CD4-positive, alpha-beta T cell treated with Interleukin-4 for 1 hour (primary cell): ENCODE data around the gene PRKAR1B.

ENCODE experiments used
- DNase-seq, 2 donors: peaks; one replicate each; pipeline ENCODE4 v3.0.0-alpha.2; 2020 to 2022

Gene PRKAR1B

DNA sequence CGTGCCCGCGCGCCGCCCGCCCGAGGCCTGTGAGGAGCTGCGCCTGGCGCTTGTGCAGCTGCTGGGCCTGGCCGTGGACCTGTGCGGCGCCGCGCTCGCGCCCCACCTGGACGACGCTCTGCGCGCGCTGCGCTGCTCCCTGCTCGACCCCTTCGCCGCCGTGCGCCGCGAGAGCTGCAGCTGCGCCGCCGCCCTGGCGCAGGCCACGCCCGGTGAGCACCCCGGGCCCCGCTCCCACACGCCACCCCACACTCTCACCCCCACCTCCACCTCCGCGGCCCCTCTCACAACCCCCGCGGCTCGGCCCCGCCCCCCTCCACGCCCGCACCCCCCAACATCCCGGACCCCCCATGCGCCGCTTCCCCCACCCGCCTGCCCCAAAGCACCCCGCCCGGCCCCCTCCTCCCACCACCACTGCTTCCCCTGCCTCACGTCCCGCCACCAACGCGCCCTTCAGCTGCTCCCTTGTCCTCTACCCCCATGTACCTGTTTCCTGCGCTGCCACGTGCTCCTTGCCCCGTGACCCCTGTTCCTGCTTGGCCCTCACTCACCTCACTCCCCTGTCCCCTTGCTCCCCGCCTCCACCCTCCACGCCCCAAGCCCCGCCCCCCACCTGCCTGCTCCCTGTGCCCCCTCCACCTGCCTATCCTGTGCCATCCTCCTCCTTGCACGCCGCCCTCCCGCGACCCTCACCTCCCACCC lies at the start of gene PRKAR1B:
TSS of gene PRKAR1B (minus strand) at position 178 of the 702 bp plus-strand sequence. CDS start 15,776 bp downstream, outside the sequence.
- DNase-seq: peak in 1 of 2 donors; percentile 7

DNA sequence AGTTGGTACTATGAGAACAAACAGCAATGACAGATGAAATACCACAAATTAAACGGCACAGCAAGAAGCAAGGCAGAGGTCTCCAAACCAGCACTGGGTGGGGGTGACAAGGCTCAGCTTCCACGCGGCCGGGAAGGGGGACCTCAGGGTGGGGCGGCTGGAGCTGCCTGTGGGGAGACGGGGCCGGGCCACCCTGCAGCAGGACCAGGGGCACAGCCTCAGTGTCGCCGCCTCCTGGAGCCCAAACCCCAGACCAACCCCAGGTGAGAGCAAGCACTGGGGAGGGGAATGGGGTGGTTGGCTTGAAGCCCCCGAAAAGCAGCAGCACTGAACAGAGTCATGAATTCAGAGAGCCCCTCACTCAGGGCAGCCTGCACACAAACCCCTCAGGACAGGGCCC lies 49.3 kb upstream of the PRKAR1B start:
- DNase-seq: no peak

DNA sequence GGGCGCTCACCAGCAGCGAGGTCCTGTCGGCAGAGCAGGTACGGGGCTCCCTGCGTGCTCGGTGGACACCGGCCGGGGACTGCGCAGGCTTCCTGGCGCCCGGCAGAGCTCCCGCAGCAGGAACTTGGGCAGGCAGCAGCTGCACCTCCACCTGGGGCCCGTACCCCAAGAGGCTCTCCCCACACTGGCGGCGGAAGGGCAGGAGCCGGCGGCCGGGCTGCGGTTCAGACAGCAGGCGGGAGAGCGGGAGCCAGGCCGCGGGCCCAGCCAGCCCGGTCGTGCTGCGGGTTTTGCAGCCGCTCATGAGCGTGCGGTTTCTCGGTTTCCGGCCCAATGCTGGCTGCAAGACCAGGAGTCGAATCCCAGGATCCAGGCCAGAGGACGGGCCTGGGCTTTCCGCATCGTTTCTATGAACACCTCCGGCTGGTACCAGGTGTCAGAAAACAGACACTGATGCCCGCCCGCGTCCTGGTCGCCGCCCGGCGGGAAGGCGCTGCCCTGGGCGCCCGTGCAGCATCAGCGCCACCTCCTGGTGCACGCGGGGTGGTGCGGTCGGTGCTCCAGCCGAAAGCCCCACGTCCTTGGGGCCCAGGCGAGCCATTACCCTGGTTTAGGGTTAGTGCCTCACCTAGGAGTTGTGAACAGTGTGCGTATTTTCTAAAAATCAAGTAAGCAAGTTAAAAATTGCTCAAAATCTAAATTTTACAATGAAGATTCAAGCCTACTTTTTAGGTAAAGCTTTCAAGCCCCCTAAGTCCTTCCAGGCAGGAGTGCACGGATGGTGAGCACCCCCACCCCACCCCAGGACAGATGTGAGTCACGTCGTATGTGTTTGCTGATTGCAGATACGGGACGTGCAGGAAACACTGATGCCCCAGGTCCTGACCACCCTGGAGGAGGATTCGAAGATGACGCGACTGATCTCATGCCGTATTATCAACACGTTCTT lies 47.4 kb upstream of the PRKAR1B start:
- peak; percentile 52 to 61 for DNase-seq

DNA sequence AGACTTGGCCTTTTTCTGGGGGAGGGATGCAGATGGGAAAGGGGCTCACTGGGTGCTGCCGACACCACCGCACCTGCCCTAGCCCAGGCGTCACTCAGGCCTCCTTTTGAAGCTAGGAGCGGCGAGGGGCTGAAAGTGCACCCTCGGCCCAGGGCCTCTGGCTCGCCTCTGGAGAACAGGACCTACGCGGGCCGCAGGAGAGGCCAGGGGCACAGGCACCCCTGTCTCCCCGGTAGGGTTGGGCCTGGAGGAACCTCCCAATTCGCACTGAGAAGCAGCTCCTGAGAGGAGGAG lies 46.5 kb upstream of the PRKAR1B start:
- DNase-seq: no peak

DNA sequence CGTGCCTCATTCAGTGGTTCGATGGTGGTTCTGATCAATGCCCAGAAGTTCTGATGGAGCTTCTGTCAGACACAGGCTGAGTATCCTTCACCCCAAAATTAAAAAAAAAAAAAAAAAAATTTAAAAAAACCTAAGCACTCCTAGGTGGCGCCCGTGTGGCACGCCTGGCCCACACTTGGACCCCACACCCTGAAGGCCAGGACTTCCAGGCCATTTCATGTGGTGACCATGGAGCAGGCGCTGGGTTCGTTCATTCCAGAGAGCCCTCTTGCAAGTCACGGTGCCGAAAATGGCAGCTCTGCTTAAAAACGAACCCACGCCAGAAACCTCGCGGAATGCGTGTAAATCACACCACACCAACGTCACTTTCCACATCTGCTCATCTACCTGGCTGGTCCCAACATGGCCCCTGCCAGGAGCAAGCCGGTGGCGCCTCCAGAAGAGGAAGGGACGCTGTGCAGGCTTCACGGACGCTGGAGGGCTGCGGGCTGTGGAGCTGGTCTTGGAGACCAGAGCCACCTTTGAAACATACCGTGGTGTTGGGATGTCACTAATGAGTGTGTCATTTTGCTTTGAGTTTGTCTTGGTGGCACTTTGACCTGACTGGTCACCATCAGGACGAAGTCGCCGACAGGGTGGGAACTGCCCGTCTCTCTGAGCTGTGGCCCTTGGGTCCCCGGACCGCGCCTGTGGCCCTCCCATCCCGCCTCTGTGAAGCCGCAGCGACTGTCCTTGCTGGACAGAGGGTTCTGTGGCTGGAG lies 46.0 kb upstream of the PRKAR1B start:
- no peak for DNase-seq

DNA sequence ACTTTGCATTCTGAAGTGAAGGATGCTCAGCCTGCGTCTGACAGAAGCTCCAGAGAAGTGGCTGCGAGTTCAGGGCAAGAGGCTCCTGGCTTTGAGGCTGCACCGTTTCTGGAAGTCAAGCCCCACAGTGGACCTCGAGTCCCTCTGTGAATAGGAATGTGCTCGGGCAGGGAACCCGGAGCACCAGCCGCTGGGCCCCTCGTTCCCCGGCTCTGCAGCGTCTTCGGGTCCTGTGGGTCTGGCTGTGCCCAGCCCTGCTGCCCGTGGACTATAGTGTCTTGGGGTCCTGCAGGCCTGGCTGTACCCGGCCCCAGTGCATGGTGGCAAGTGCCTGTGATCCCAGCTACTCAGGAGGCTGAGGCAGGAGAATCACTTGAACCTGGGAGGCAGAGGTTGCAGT lies 45.3 kb upstream of the PRKAR1B start:
- DNase-seq: no peak

DNA sequence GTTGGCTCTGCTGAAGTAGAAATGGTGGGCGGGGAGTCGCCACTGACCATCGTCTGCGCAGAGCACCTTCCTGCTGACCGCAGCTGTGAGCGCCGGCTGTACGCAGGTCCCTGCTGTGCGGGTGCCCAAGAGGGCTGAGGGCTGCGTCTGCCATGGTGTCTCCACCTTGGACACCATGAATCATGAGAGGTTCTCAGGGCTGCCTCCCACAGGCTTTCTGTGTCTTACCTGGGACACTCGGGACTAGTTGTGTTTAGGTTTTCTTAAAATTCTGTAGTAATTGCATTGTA lies 44.9 kb upstream of the PRKAR1B start:
- DNase-seq: no peak

DNA sequence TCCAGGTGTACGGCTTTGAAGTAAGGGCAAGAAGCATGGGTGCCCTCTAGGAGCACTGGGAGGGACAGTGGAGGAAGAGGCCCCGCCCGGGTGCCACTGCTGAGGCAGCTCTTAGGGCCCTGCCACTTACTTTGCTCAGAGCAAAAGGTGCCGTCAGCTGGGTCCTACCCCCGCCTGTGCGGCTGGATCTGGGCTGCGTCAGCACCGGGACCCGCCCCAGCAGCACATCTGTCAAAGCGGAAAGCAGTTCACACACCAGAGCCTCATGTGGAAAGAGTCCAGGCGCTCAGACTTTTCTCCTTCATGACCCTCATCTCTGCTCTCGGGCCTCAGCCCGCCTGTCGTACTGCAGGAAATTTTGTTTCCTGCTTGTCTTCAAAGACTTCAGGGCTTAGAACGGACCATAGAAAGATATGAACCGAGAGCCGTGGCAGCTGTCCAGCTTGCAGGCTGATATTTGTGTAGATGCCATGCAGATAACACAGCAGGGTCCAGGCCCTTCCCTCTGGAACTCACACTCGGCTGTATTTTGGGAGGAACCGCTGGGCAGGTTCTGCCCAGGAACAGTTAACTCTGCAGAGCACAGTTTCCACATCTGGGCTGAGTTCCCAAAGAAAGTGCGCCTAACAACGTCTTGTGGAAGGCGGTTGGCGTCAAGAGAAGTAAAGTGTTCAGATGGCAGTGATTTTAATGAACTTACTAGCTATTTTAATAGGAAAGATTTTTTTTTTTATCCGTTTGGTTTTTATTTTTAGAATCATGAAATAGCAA lies 44.3 kb upstream of the PRKAR1B start:
- DNase-seq: no peak

DNA sequence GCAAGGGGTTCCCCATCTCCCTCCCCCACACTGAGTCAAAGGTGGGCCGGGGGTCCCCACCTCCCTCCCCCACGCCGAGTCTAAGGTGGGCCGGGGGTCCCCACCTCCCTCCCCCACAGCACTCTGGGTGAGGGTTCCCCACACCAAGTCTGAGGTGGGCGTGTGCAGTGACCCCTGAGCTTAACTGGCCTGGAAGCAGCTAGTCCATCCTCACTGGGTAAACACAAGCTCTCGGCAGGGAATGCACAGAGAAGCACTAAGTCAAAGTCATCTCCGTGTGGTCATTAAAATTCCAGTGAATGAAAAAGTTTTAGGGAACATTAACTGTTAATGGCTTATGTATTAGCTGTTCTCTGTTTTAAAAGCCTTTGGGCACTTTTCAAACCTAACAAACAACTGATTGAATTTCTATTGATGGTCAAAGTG lies 43.7 kb upstream of the PRKAR1B start:
- no peak for DNase-seq

DNA sequence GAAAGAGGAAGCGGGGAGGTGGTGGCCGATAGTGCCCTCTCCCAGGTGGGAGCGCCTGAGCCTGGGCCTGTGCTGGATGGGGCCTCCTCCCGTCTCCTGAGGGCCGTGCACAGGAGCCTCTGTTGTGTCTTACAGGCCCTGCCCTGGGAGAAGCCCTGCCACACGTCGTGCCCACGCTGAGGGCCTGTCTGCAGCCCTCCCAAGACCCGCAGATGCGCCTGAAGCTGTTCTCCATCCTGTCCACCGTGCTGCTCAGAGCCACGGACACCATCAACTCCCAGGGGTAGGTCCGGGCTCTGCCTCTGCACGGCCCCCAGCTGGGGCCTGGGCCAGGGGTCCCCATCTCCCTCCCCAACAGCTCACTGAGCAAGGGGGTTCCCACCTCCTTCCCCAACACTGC lies 43.3 kb upstream of the PRKAR1B start:
- no peak for DNase-seq

DNA sequence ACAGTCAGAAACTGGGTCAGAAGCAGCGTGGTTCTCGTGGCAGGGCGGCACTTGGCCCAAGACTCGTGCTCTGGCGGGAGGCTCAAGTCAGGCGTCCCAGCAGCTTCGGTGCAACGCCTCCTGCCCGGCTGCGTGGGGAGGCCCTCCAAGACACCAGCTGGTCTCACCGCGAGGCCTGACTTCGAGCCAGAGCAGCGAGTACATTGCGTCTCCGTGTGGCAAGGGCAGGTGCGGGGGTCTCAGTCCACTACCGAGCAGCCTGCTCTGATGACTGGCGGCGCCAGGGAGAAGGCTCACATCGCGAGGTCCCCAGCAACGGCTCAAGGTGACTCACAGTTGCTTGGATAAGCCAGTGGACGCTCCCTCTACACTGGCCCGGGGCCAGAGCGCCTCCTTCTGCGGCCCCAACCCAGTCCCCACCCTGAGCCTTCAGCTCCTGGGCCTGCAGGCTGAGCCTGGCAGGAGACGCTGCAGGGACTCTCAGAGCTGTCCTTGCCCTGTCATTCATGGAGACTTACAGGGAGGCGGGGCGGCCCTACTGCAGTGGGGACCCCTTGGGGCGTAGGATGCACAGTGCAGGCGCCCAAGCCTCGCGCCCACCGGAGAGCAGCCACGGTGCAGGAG lies 41.9 kb upstream of the PRKAR1B start:
- no peak for DNase-seq

DNA sequence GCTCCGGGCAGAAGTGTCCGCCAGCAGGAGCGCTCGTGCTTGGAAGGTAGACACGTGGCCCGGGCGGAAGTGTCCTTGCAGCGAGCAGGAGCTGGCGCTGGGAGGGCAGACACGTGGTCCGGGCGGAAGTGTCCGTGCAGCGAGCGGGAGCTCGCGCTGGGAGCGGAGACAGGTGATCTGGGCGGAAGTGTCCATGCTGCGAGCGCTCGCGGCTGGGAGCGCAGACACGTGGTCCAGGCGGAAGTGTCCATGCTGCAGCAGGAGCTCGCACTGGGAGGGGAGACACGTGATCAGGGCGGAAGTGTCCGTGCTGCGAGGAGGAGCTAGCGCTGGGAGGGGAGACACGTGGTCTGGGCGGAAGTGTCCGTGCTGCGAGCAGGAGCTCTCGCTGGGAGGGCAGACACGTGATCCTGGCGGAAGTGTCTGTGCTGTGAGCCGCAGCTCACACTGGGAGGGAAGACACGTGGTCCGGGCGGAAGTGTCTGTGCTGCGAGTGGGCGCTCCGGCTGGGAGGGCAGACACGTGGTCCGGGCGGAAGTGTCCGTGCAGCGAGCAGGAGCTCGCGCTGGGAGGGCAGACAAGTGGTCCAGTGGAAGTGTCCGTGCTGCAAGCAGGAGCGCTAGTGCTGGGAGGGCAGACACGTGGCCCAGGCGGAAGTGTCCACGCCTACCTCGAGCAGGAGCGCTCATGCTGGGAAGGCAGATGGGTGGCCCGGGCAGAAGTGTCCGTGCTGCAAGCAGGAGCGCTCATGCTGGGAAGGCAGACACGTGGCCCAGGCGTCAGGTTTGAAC lies 41.1 kb upstream of the PRKAR1B start:
- DNase-seq: no peak

DNA sequence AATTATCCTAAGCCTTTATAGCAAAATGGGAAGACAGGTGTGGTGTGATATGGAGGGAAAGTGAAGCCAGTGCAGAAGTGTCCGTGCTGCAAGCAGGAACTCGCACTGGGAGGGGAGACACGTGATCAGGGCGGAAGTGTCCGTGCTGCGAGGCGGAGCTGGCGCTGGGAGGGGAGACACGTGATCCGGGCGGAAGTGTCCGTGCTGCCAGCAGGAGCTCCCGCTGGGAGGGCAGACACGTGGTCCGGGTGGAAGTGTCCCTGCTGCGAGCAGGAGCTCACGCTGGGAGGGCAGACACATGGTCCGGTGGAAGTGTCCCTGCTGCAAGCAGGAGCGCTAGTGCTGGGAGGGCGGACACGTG lies 40.5 kb upstream of the PRKAR1B start:
- DNase-seq: no peak

DNA sequence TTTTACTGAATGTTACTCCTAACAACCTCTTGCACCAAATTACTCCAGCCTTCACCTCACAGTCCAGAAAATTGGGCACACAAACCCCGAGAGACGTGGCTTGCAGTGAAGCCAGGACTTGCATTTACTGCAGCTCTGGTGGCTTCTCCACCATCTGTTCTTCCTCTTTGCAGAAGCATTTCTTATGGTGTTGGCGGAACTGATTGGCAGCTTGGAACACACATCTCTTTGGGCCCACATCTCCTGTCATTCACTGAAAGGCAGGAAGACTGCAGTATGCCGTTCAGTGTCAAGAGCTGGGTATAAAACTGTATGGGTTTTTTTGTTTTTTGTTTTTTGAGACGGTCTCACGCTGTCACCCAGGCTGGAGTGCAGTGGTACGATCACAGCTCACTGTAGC lies 38.3 kb upstream of the PRKAR1B start:
- no peak for DNase-seq

DNA sequence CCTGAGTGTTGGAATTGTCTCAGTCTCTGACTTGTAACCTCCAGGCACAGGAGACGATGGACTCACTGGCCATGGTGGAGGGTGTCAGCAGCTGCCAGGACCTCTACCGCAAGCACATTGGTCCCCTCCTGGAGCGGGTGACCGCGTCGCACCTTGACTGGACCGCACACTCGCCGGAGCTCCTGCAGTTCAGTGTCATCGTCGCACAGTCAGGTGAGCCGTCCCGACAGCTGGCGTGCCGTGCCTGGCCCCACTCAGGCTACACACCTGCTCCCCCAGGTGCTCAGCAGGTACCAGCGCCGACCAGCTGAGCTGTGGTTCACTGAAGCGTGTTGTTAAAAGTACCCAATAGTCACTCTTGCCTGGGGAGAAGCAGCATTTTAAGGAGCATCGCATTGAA lies 36.7 kb upstream of the PRKAR1B start:
- DNase-seq: no peak

DNA sequence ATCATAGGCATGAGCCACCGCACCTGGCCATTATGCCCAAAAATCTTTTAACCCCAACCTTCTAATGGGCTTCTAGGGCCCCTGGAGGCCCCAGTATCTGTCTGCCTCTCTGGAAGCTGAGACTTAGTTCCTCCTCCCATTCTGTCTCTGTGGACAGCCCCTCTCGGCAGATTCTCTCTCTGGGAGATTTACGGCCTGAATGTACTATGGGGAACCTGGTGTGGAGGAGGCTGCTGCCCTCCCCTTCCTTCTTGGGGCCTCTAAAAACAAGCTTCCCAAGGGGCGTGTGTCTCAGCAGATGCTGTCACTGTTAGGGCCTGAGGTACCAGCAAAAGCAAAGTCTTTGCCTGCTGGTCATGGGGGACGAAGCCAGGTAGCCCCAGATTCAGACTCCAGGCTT lies 35.8 kb upstream of the PRKAR1B start:
- DNase-seq: no peak

DNA sequence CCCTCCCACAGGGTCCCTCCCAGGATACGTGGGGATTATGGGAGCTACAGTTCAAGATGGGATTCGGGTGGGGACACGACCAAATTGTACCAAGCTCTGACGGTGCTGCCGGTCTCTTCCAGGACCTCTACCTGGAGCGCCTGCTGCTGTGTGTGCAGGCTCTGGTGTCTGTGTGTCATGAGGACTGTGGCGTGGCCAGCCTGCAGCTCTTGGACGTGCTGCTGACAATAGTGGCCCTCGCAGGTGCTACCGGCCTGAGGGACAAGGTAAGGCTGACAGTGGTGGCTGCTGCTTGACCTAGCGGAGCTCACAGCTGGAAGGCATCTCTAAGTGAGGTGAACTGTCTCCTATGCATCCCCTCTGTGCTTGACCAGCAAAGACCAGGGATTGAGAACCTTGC lies 34.5 kb upstream of the PRKAR1B start:
- no peak for DNase-seq

DNA sequence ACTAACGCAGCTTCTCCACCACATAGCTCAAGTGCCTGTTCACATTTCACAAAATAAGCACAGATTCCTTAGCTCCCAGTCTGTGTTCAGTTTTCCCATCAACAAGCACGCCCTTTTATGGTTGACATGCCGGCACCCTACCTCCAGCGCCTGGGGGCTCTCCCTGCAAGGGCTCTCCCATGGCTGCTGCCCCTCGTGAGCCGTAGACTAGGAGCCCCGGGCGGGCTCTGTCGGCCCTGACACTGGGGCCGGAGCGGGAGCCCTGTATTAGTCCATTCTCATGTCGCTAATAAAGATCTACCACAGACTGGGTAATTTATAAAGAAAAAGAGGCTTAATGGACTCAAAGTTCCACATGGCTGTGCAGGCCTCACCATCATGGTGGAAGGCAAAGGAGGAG lies 34.0 kb upstream of the PRKAR1B start:
- DNase-seq: no peak

DNA sequence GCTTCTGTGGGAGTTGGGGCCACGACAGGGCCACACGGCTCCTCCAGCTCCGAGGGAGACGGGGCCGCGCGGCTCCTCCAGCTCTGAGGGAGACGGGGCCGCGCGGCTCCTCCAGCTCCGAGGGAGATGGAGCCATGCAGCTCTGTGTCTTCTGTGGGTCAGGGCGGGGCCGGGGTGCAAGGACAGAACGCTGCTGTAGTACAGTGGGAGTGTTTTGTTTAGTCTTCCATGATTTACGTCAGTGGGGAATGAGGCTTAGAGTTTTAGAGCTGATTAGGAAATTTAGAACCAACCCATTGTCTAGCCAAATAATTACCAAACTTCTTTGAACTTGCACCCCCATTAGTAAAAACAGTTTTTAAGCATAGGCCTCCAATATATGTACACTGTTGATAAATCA lies 32.9 kb upstream of the PRKAR1B start:
- DNase-seq: no peak

DNA sequence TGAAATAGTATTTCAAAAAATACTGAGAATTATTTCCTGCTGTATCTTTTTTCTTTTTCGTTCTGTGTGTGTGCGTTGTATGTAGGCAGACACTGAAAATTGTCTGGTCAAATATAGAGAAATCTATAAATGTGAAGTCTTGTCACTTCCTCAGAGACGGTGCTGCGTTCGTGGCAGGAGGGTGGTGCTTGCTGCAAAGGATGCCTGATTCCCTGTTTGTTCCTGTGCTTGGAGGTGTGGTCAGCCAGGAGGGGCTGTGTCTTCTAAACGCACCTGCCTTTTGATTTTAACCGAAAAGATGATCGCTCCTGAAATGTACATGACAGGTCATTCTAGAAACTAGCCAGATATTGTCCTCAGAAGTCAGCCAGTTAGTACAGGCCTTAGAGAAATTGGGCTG lies 32.5 kb upstream of the PRKAR1B start:
- DNase-seq: no peak

DNA sequence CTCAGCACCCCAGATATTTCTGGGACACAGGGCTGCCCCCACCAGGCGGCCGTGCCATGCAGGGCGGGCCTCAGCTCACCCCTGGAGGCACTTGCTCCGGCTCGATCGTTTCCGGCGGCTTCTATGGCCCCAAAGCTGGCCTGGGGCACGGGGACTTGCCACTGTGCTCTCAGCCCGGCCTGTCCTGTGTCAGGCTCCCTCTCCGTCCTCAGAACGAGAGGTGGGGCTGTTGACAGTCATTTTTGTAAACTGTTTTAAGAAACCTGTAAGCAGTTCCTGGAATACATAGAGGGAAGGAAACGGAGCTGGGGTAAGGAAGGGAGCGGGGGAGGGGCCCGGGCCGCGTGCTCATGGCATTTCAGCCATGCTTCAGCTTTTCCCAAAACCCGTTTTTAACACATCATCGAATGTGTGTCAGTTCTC lies 30.7 kb upstream of the PRKAR1B start:
- DNase-seq: no peak
